HL-60/S4 (cell line): ENCODE results near the gene SIGLEC7.

Experiments used
- in situ Hi-C: fragments of 300-500 bp; cut with MboI; formaldehyde crosslinking; loops from 2 replicates; pipeline ENCODE4 v1.14.3; 2022; ENCODE audit warnings: low sequenced_read_pairs

SIGLEC7 gene

GRCh38 chr19:51142119-51142518 is at the start of gene SIGLEC7:
SIGLEC7 (plus strand) TSS chr19:51142301; CDS start chr19:51142370, 69 bp downstream.
- in situ Hi-C loops, result no loop called here

DNA sequence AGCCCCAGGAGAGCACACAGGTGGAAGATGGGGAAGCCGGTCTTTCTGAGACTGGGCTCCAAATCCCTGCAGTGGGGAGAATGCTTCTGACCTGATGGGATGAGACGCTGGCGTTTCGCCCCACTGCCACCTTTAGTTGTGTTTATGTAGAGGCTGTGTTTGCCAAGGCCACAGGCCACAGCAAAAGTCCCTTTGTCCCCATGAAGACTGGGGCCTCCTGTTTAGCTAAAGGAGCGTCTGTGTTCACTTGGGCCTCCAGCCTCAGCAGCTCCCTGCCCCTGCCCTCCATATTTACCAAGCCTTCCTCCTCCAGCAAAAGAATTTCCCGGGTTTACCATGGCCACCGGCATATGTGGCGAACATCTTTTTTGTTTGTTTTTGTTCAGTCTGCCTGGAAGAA is 49.0 kb upstream of the SIGLEC7 start:
- in situ Hi-C loops, result no loop called here

DNA sequence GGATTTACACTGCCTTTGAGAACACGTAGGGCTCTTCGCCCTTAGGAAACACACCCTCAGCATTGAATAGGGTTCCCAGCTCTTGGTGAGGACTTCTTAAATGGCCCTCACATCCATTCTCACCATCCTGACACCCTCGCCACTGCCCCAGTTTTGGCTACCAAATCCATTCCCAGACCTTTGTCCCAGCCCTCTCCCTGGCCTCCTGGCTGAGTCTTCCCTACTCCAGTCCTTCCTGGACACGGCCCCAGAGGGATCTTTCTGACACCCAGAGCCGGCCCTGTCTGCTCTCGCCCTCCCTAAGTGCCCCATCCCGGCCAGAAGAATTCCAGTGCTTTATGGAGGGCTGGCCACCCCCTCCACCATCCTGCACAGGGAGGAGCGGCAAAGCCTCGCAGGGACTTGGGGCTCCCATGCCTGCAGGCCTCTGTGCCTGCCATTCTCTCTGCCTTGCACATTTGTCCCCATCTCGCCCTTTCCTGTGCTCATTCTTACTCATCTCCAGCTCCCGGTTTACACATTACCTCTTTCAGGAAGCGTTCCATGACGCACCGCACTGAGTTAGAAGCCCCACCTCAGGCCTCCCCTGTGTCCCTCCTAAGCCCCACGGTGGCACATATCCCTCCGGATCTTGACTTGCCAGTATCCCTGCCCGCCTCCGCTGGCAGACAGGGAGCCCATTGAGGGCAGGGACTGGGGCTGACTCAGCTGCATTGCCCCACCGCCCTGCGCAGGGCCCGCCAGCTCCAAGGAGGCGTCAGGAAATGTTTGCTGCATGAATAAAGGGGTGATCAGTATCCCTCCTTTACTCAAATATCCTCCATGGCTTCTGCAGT is 48.4 kb upstream of the SIGLEC7 start:
- in situ Hi-C loops, result no loop called here

GRCh38 chr19:51094696-51095279 is 47.3 kb upstream of the SIGLEC7 start:
- in situ Hi-C loops, result no loop called here

GRCh38 chr19:51096473-51097165 is 45.5 kb upstream of the SIGLEC7 start:
- in situ Hi-C loops, result no loop called here

- in situ Hi-C loops, result no loop called here
These were observed 44.8 kb upstream of the SIGLEC7 start for GRCh38 chr19:51097166-51097738.

DNA sequence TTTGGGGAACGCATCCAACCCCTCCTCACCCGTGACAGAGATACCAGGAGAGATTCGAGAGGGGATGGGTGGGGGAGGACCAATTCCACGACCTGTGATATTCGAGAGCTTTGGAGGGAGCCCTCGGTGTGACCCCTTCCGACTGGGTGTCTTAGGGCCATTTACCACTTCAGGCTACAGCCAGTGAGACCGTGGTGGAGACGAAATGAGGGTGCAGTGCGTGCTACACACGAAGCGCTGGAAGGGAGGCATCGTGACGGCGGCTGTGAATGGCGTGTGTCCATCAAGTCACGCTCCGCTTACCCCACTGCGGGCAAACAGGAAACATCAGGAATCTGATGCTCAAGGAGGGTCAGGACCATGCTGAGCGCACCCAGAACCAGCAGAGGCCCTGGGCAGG is 44.3 kb upstream of the SIGLEC7 start:
- in situ Hi-C loops, result no loop called here

- in situ Hi-C loops, result no loop called here
These were observed 43.6 kb upstream of the SIGLEC7 start for GRCh38 chr19:51098365-51099046.

DNA sequence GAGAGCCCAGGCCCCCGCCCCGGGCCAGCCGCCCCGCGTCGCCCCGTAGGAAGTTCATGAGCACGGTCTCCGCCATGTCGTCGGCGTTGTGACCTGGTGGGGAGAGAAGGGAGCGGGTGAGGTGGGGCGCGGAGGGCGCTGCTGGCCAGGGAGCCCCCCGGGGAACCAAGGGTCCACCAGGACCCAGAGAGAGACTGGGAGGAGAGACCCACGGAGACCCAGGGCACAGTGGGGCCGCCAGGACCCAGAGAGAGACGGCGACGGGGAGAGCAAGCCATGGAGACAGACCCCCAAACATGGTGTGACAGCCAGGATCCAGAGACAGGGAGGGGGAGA is 43.1 kb upstream of the SIGLEC7 start:
- in situ Hi-C loops, result no loop called here

- in situ Hi-C loops, result no loop called here
These were observed 41.5 kb upstream of the SIGLEC7 start for GRCh38 chr19:51100601-51101000.

- in situ Hi-C loops, result no loop called here
These were observed 40.8 kb upstream of the SIGLEC7 start for GRCh38 chr19:51101171-51101865.

DNA sequence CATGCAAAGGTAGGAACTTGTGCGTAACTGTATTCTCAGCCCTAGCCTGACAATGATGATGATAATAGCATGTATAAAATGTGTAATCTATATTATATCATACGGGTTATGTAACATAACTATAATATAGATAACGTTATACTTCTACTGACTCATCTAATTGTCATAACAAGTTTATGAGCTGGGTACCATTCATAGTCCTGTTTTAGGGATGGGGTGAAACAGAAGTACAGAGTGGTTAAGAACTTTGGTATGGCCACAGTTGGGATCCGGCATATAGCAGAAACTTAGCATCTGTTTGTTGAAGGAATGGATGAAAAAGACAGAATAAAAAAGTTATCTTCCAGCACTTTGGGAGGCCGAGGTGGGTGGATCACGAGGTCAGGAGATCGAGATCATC is 39.1 kb upstream of the SIGLEC7 start:
- in situ Hi-C loops, result no loop called here

DNA sequence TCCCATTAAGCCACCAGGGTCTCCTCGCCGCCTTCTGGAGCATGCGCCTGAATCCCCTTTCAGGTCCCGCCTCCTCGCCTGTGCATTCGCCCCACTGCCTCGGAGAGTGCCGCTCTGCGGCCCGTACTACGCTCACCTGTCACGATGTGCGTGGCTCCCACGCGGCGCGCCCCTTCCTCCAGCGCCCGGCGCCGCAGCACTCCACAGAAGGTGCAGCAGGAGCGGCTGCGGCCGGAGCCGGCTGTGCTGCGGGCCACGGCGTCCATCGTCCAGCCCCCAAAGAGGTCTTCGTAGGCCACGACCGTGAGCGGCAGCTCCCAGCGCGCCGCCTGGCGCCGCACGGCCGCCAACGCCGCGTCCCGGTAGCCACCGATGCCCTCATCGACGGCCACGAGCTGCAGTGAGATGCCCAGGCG is 38.2 kb upstream of the SIGLEC7 start:
- in situ Hi-C loops, result no loop called here

DNA sequence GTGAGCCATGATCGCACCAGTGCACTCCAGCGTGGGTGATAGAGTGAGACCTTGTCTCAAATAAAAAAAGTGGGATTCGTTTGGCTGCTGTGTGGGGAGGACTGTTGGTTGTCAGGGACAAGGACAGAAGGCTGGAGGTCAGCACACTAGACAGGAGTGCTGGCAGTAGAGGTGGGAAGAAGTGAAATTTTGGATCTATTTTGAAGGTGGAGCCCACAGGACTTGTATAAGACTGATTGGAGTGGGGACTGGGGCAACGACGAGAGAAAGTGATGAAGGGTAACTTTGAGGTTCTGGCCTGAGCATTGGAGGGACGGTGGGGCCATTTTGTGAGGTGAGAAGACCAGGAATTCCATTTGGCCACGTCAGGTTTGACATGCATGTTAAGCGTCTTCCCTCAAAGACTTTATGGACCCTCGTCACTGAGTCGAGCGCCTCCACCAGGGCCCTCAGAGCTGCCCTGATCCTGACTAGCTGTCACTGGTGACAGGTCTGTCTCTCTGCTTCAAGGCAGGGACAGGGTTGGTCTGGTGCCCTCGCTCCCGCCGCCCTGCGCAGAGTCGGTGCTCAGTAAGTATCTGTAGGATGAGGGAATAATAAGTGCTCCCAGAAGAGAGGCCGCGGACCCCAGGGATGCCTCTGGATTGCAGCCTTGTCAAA is 34.6 kb upstream of the SIGLEC7 start:
- in situ Hi-C loops, result no loop called here

GRCh38 chr19:51108066-51108804 is 33.9 kb upstream of the SIGLEC7 start, which contains the start of gene CTU1:
CTU1 (minus strand) TSS chr19:51108409; CDS start chr19:51104569, 3,840 bp downstream.
- in situ Hi-C loops, result no loop called here

DNA sequence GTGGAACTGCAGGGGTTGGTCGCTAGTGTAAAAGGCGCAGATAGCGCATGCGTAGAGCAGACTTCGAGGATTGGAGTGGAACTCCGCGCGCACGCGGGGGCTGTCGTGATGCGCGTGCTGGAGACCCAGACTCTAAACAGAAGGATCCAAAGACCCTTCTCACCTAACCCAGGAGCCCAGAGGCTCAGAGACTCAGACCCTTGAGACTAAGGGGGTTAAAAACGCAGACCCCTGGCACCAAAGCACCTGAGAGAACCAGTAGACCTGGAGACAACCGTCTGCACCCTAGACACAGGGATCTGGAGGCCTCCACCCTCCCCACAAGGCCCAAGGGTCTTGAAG is 33.3 kb upstream of the SIGLEC7 start:
- in situ Hi-C loops, result no loop called here

DNA sequence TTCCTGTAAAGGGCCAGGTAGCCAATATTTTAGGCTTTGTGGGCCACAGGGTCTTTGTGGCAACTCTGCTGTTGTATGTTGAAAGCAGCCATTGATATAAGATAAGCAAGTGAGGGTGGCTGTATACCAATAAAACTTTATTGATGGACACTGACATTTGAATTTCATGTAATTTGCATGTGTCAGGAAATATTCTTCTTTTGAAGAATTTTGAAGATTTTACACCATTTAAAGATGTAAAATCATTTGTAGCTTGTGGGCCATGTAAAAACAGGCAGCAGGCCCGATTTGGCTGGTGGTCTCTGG is 31.5 kb upstream of the SIGLEC7 start:
- in situ Hi-C loops, result no loop called here

- in situ Hi-C loops, result no loop called here
These were observed 30.5 kb upstream of the SIGLEC7 start for GRCh38 chr19:51111606-51112005.

GRCh38 chr19:51114087-51114729 is 27.9 kb upstream of the SIGLEC7 start:
- in situ Hi-C loops, result no loop called here
